Ectodermal cell (in vitro differentiated cells): ENCODE data around the gene COL15A1.
"Not testable (repeated sequence)": the region's sequence is repeated elsewhere in the genome, so short reads cannot be mapped to it uniquely, and the experiment has no call there.

Experiments
- H3K27ac ChIP-seq: 2 replicates; pipeline ENCODE4 v1.7.0; 2013; ENCODE audit warnings: mild to moderate bottlenecking, low read depth, low read length; ENCODE audit not compliant: insufficient read depth, poor library complexity, severe bottlenecking
- H3K27me3 ChIP-seq: 2 replicates; pipeline ENCODE4 v1.7.0; 2013; ENCODE audit warnings: mild to moderate bottlenecking, low read length; ENCODE audit not compliant: insufficient read depth, control insufficient read depth, poor library complexity, severe bottlenecking
- H3K36me3 ChIP-seq: one replicate; pipeline ENCODE4 v1.7.0; 2013; ENCODE audit warnings: low read length; ENCODE audit not compliant: control insufficient read depth, insufficient read depth
- H3K4me1 ChIP-seq: one replicate; pipeline ENCODE4 v1.7.0; 2013; ENCODE audit warnings: low read length; ENCODE audit not compliant: control insufficient read depth, insufficient read depth
- H3K4me3 ChIP-seq: 2 replicates; pipeline ENCODE4 v1.7.0; 2013; ENCODE audit warnings: low read depth, low read length, control low read depth; ENCODE audit not compliant: insufficient read depth
- H3K9me3 ChIP-seq: 2 replicates; pipeline ENCODE4 v1.7.0; 2013; ENCODE audit warnings: mild to moderate bottlenecking, low read length, moderate library complexity; ENCODE audit not compliant: control insufficient read depth
- WGBS, 2 experiments: methylation state at CpG; one replicate each; pipeline ENCODE4 v1.1.7; 2013; ENCODE audit warnings: missing lambda C conversion rate in 2 of 2; 5-methylcytosine and 5-hydroxymethylcytosine counted together

Gene COL15A1

GRCh38 chr9:99008203-99008602 lies 64.5 kb downstream of the COL15A1 start:
- Histone ChIP-seq H3K27ac (no peak overlapping the region), H3K36me3 (no peaks in the 10 kb centered on the region), H3K4me3 (no peak overlapping the region), H3K9me3 (peaks cover 4% of the 10 kb centered on the region), H3K4me1 (no peaks in the 10 kb centered on the region), H3K27me3 (no peaks in the 10 kb centered on the region)

DNA sequence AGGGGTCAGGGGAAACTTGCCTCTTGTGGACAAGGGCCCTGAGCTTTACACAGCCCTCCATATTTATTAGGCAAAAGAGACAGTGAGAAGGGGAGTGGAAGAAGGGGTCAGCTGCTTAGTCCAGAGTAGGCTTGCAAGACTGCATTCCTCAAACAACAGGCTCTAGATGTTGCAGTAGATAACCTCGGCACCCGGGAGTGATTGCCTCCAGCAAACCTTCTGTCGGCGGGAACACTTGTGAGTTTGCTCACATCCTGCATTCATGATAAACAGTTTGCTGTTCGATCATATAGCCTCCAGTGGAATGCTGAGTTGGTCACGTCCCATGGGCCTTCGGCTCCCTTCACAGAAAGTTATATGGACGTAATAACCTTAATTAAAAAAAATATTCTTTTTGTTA lies 66.7 kb downstream of the COL15A1 start:
- H3K4me3 ChIP-seq, H3K27me3 ChIP-seq, H3K36me3 ChIP-seq, H3K9me3 ChIP-seq, H3K4me1 ChIP-seq, H3K27ac ChIP-seq: not testable (repeated sequence)
- WGBS, 2 experiments = 93 to 94% methylated on average over 6 to 7 of the region's 8 CpGs

- peaks cover 4% of the 10 kb centered on the region for H3K9me3 ChIP-seq
- H3K27me3 ChIP-seq = no peaks in the 10 kb centered on the region
- H3K27ac ChIP-seq = no peak overlapping the region
- no peaks in the 10 kb centered on the region for H3K36me3 ChIP-seq
- no peak overlapping the region for H3K4me3 ChIP-seq
- H3K4me1 ChIP-seq = no peaks in the 10 kb centered on the region
These were observed 67.5 kb downstream of the COL15A1 start for GRCh38 chr9:99011161-99011709.

DNA sequence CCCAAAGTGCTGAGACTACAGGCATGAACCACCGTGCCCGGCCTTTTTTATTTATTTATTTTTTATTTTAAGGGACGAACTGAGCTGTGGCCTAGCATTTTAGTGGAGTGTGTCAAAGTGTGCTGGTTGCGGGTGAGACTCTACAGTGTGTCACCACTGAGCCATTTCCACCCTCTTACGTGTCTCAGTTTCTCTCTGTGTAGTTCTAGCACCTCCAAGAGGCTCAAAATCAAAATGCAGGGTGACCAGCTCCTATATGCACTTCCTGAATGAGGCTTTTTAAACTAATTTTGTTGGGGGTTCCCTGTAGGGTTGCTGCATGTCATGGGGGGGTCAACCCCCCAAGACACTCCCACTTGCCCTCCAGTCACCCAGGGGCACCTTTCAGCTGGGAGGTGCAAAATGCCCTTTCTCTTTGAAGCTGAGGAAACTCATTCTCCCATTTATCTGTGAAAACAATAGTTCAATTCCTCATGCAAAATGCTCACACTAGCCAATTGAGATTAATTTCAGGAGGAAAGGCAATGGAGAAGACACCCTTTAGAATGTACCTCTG lies 69.3 kb downstream of the COL15A1 start:
- no peaks in the 10 kb centered on the region for H3K27me3 ChIP-seq
- H3K36me3 ChIP-seq = no peaks in the 10 kb centered on the region
- H3K4me1 ChIP-seq = no peaks in the 10 kb centered on the region
- H3K9me3 ChIP-seq = peaks cover 4% of the 10 kb centered on the region
- WGBS, 2 experiments = 92 to 97% methylated on average over 5 of the region's 5 CpGs
- no peak overlapping the region for H3K4me3 ChIP-seq
- H3K27ac ChIP-seq = no peak overlapping the region

DNA sequence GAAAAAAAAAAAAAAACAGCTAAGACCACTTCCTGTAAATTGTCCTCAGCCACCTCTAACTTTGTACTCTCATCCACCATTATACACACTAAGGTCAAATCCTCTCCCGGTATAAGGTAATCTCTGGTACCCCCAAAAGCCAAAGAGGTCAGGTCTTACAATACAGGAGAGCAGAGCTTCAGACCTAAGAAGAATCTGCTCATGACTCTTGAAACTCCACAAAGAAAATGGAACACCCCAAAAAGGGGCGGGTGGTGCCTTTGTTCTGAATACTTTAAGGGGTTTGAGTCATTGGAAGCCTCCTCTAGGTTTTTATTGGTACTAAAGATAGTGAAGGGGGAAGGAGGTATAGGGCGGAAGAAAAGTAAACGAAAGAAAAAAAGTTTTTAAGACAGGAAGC lies 69.8 kb downstream of the COL15A1 start:
- H3K9me3 ChIP-seq = peaks cover 4% of the 10 kb centered on the region
- no peak overlapping the region for H3K27ac ChIP-seq
- no peaks in the 10 kb centered on the region for H3K36me3 ChIP-seq
- H3K4me1 ChIP-seq = no peaks in the 10 kb centered on the region
- no peak overlapping the region for H3K4me3 ChIP-seq
- no peaks in the 10 kb centered on the region for H3K27me3 ChIP-seq
- WGBS, 2 experiments = 93 to 97% methylated on average over 4 of the region's 4 CpGs

DNA sequence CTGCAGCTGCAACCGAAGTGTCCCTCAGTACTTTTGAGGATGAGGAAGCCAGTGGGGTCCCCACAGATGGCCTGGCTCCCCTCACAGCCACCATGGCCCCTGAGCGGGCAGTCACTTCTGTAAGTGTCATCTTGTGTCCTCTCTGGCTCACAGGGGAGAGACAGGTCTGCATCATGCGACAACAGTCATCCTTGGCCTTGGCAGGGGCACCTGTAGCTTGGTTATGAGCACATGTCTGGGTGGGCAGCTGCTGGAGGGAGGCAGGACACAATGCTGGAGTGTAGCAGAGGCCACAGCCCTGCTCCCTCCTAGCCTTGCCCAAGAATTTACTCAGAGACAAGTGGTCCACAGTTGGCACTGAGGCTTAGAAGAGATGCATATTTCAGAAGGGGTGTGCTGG lies 71.7 kb downstream of the COL15A1 start:
- H3K4me3 ChIP-seq = no peak overlapping the region
- WGBS, 2 experiments = 92 to 93% methylated on average over 3 of the region's 3 CpGs

GRCh38 chr9:99015890-99016289 lies 72.2 kb downstream of the COL15A1 start:
- 88 to 89% methylated on average over 4 of the region's 4 CpGs for WGBS, 2 experiments
- Histone ChIP-seq H3K9me3 (no peaks in the 10 kb centered on the region), H3K36me3 (no peaks in the 10 kb centered on the region), H3K4me1 (no peaks in the 10 kb centered on the region), H3K27me3 (no peaks in the 10 kb centered on the region), H3K4me3 (no peak overlapping the region), H3K27ac (no peak overlapping the region)

More for the DNA sequence above, 71.7 kb downstream of the COL15A1 start:
- no peaks in the 10 kb centered on the region for H3K27me3 ChIP-seq
- no peaks in the 10 kb centered on the region for H3K36me3 ChIP-seq
- no peak overlapping the region for H3K27ac ChIP-seq
- no peaks in the 10 kb centered on the region for H3K9me3 ChIP-seq
- no peaks in the 10 kb centered on the region for H3K4me1 ChIP-seq

GRCh38 chr9:99016681-99017387 lies 73.1 kb downstream of the COL15A1 start:
- Histone ChIP-seq H3K4me1 (no peaks in the 10 kb centered on the region), H3K9me3 (no peaks in the 10 kb centered on the region), H3K4me3 (no peak overlapping the region), H3K27me3 (no peaks in the 10 kb centered on the region), H3K36me3 (no peaks in the 10 kb centered on the region), H3K27ac (no peak overlapping the region)
- WGBS, 2 experiments = 90 to 95% methylated on average over 10 of the region's 10 CpGs

DNA sequence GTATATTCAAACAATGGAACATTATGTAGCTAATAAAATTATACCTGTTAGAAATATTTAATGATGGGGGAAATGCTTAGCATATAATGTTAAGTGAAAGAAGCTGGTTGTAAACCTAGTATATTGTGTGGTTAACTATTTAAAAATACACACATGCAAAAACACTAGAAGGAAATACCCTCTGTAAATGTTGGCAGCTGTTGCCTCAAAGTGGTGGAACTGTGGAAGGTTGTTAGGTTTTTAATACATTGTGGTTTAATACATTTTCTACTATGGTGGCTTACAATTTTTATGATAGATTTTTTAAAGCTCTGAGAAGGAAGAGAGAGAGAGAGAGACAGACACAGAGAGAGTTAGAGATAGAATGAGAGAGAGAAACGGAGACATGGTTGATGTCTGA lies 74.9 kb downstream of the COL15A1 start:
- H3K27me3 ChIP-seq = no peaks in the 10 kb centered on the region
- no peaks in the 10 kb centered on the region for H3K9me3 ChIP-seq
- H3K4me3 ChIP-seq = no peak overlapping the region
- no peak overlapping the region for H3K27ac ChIP-seq
- H3K4me1 ChIP-seq = no peaks in the 10 kb centered on the region
- 90 to 98% methylated on average over 1 of the region's 1 CpG for WGBS, 2 experiments
- no peaks in the 10 kb centered on the region for H3K36me3 ChIP-seq

DNA sequence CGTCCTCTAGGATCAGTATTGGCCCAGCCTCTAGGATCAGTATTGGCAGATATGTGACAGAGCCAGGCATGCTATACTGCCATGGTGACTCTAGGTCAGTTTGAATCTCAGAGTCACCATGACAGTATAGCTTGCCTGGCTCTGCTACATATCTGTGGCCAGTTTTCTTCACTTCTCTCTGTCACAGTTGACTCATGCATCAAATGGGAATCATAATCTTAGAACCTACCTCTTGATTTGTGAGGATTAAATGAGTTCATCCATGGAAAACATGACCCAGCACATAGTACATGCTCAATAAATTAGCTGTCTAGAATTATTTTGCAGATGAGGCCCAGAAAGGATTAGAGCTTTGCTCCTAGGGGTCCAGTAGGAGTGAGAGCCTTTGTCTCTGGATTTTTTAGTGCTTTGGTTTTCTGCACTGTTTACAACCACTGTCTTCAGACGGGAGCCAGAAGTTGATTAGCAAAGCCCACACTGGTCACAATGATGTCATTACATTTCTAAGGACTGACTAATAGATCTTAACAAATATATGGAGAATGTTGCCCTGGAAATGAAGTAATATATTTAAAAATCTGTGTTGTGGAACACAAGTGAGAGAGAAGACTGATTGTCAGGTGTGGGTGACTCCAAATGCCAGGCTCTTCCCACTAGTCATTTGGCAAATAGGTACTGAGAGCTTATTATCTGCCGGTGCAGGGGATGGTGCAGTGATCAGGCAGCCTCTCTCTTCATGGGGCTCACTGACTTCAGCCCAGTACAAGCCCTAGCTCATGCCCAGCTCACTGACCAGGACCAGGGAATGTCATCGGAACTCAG lies 76.0 kb downstream of the COL15A1 start:
- H3K36me3 ChIP-seq = no peaks in the 10 kb centered on the region
- H3K27me3 ChIP-seq = no peaks in the 10 kb centered on the region
- no peaks in the 10 kb centered on the region for H3K9me3 ChIP-seq
- no peaks in the 10 kb centered on the region for H3K4me1 ChIP-seq
- no peak overlapping the region for H3K4me3 ChIP-seq
- no peak overlapping the region for H3K27ac ChIP-seq
- 89% methylated on average over 4 of the region's 4 CpGs for WGBS, 2 experiments
